Activated CD4-positive, alpha-beta T cell treated with anti-CD3 and anti-CD28 coated beads for 36 hours (primary cell): Measurements from ENCODE around the gene SOX6. TPM values are rescaled to one million over a fixed set of nuclear protein-coding genes. Genes with fewer than 3 reads are reported as not detected.

Experiments used
- ATAC-seq: fragments of 200-7000 bp; cut with Tn5 transposase; one replicate; pipeline ENCODE4 v1.10.0; 2021; ENCODE audit warnings: mild to moderate bottlenecking, moderate library complexity
- CTCF ChIA-PET: fragments of 350-600 bp; sonication (Branson Sonifier 250); formaldehyde crosslinking; loops from one replicate; lab custom pipeline; 2021; ENCODE audit warnings: antibody characterized with exemption; lab: Charles Lee
- POLR2A ChIA-PET: fragments of 350-600 bp; sonication (Branson Sonifier 250); formaldehyde crosslinking; loops from one replicate; lab custom pipeline; 2021; ENCODE audit warnings: antibody characterized with exemption, inconsistent platforms; lab: Charles Lee
- DNase-seq: peaks from one replicate; pipeline ENCODE4 v3.0.0-alpha.2; 2020
- H3K27ac Mint-ChIP-seq: one replicate; pipeline ENCODE4 v1.8.0; 2021; ENCODE audit warnings: mixed read lengths
- H3K27me3 Mint-ChIP-seq: one replicate; pipeline ENCODE4 v1.8.0; 2021; ENCODE audit warnings: mixed read lengths
- H3K36me3 Mint-ChIP-seq: one replicate; pipeline ENCODE4 v1.8.0; 2021; ENCODE audit warnings: low read depth, mixed read lengths
- H3K4me1 Mint-ChIP-seq: one replicate; pipeline ENCODE4 v1.8.0; 2021; ENCODE audit warnings: mixed read lengths
- H3K4me3 Mint-ChIP-seq: one replicate; pipeline ENCODE4 v1.8.0; 2021; ENCODE audit warnings: mild to moderate bottlenecking, moderate library complexity, mixed read lengths
- H3K9me3 Mint-ChIP-seq: one replicate; pipeline ENCODE4 v1.8.0; 2021; ENCODE audit warnings: low read depth, mixed read lengths
- intact Hi-C, 2 experiments: fragments of 100-400 bp; cut with DNase I in 1 of 2; cut with micrococcal nuclease in 1 of 2; formaldehyde crosslinking; loops; one replicate each; pipeline versions ENCODE4 v1.14.2 to v1.15.1; 2022 to 2024; cut with DNase I, micrococcal nuclease
- total RNA-seq, 2 experiments: library from RNA; stranded (reverse); gene quantifications; one replicate each; pipeline ENCODE4 v1.2.3, GENCODE V29; 2021

The SOX6 gene
- total RNA-seq, 2 experiments from 2014 or later, result 0.46 TPM; not detected in 1

DNA sequence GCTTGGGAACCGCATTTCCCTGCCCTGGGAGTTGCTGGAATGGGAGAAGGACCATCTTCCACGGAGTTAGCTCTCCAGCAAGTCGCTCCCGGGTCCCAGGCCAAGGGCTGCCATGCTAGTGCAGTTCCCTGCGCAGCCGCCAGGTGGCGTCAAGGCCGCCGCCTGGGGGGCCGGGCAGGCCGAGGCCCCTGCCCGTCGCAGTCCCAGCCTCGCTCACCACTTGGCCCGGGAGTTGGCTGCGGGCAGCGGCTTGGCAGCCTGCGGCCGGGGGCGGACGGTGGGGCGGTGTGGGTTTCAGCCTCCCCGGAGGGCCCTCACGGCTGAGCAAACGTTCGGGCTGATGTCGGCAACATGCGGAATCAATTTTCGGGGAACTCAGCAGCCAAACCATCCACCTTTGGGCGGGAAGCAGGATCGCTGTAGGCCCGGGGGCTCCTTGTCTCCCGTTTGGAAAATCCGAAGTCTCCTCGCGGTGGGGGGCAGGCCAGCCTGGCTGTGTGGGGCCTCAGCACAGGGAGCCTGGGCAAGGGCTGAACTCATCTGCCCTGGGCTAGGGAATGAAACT is 415.1 kb downstream of the SOX6 start:
- H3K4me1 Mint-ChIP-seq, result no peaks in the 10 kb centered on the region
- H3K27me3 Mint-ChIP-seq, result peaks cover 2% of the 10 kb centered on the region
- DNase-seq, result peak; percentile 55
- ChIA-PET POLR2A (no interaction called here), CTCF (interaction anchor here (0.8 to 1.4 kb wide), 2 partner anchors 133 to 672 kb away, joined by 4 to 11 read pairs; no protein-coding TSS in a partner anchor)
- H3K36me3 Mint-ChIP-seq, result no peaks in the 10 kb centered on the region
- H3K4me3 Mint-ChIP-seq, result no peak overlapping the region
- H3K9me3 Mint-ChIP-seq, result no peaks in the 10 kb centered on the region
- H3K27ac Mint-ChIP-seq, result no peak overlapping the region
- intact Hi-C loops, result loop anchor here (1.0 to 5.0 kb wide), 2 partner anchors 671 to 672 kb away; no protein-coding TSS in a partner anchor
- peak; percentile 30 for ATAC-seq

GRCh38 chr11:15940462-15941205 is 415.7 kb downstream of the SOX6 start:
- Mint-ChIP-seq H3K27ac (no peak overlapping the region), H3K4me3 (no peak overlapping the region), H3K36me3 (no peaks in the 10 kb centered on the region), H3K4me1 (no peaks in the 10 kb centered on the region), H3K9me3 (no peaks in the 10 kb centered on the region), H3K27me3 (peaks cover 2% of the 10 kb centered on the region)
- no peak for ATAC-seq
- intact Hi-C loops, result loop anchor here (1.0 to 5.0 kb wide), 2 partner anchors 672 to 673 kb away; no protein-coding TSS in a partner anchor
- ChIA-PET POLR2A (no interaction called here), CTCF (interaction anchor here (0.7 to 1.4 kb wide), 3 partner anchors 133 to 673 kb away, joined by 3 to 11 read pairs (median 4); no protein-coding TSS in a partner anchor)
- DNase-seq, result no peak

DNA sequence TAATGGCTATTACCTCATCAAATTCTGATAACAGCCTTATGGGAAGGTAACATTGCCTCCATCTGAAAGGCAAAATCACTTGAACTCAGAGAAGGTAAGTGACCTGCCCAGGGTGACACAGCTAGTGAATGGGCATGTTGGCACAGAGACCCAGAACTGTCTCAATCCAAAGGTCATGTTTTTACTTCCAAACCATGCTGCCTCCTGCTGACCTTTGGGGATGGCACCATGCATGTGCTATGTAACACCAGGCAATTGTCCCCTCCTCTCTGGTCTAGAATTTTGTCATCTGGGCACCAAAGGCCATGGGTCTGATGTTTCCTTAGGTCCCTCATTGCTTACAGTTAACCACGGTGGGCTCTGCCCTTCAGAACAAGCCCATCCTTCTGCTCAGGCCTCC is 417.4 kb downstream of the SOX6 start:
- no peaks in the 10 kb centered on the region for H3K4me1 Mint-ChIP-seq
- ChIA-PET POLR2A (no interaction called here), CTCF (interaction anchor here (0.7 to 0.8 kb wide), 2 partner anchors 63 to 675 kb away, joined by 3 to 5 read pairs; no protein-coding TSS in a partner anchor)
- no peak for DNase-seq
- no peak overlapping the region for H3K27ac Mint-ChIP-seq
- intact Hi-C loops, result no loop called here
- H3K27me3 Mint-ChIP-seq, result peaks cover 2% of the 10 kb centered on the region
- H3K4me3 Mint-ChIP-seq, result no peak overlapping the region
- H3K9me3 Mint-ChIP-seq, result no peaks in the 10 kb centered on the region
- no peaks in the 10 kb centered on the region for H3K36me3 Mint-ChIP-seq
- no peak for ATAC-seq

DNA sequence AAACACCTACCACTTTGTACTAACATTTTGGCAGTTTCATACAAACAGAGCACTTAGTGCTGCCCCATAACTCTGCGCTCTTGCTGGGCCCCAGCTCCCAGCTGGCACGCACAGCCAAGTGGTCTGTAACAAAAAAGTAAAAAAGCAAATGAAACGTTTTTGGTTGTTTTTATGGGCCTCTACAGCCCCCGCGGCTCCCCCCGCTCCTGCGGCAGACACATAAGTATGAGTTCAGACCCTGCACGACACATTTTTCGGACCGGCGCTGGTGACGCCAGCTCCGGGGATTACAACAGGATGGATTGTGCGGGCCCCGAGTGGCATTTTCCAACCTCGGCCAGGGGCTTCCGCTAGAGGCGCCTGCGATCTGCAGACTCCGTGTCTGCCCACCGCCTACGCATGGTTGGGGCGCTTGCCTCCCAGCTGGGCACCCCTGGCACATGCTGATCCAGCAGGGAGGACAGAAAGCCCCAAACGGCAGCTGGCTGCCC is 418.2 kb downstream of the SOX6 start:
- H3K27ac Mint-ChIP-seq, result no peak overlapping the region
- intact Hi-C loops, result no loop called here

DNA sequence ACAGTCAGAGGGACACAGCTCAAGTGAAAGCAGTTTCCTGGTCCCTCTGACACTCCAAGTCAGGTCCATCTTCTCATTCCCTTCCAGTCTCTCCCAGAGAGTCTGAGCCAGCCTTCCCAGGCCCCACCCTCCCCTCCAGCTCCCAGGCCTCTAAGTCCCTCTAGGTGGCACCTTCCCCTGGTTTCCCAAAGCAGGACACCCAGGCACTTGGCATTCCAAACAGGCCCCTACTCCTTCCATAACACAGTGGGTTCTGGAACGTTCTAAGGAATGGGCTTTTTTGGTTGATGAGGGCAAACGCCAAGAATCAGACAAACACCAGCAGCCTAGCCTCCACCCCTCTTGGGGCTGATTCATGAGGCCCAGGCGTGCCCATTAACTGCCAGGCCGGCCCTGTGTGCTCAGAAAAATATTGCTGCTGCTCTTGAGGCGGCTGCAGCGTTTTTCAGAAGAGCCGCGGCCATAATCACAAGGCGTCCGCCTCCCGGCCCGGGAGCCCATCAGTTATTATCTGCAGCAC is 418.7 kb downstream of the SOX6 start:
- Mint-ChIP-seq H3K4me1 (no peaks in the 10 kb centered on the region), H3K27ac (no peak overlapping the region), H3K9me3 (no peaks in the 10 kb centered on the region), H3K27me3 (peaks cover 5% of the 10 kb centered on the region), H3K36me3 (no peaks in the 10 kb centered on the region), H3K4me3 (no peak overlapping the region)
- ATAC-seq (no peak), DNase-seq (no peak)
- intact Hi-C loops, result no loop called here
- CTCF ChIA-PET, result interaction anchor here (0.6 kb wide), 1 partner anchor 23 kb away, joined by 3 read pairs; no protein-coding TSS in a partner anchor
- POLR2A ChIA-PET, result no interaction called here

More for the DNA sequence above, 418.2 kb downstream of the SOX6 start:
- DNase-seq, result no peak
- Mint-ChIP-seq H3K27me3 (peaks cover 5% of the 10 kb centered on the region), H3K9me3 (no peaks in the 10 kb centered on the region), H3K4me3 (no peak overlapping the region), H3K4me1 (no peaks in the 10 kb centered on the region), H3K36me3 (no peaks in the 10 kb centered on the region)
- CTCF ChIA-PET, result interaction anchor here (0.6 to 0.8 kb wide), 2 partner anchors 24 to 676 kb away, joined by 3 to 5 read pairs; no protein-coding TSS in a partner anchor
- POLR2A ChIA-PET, result no interaction called here
- no peak for ATAC-seq

DNA sequence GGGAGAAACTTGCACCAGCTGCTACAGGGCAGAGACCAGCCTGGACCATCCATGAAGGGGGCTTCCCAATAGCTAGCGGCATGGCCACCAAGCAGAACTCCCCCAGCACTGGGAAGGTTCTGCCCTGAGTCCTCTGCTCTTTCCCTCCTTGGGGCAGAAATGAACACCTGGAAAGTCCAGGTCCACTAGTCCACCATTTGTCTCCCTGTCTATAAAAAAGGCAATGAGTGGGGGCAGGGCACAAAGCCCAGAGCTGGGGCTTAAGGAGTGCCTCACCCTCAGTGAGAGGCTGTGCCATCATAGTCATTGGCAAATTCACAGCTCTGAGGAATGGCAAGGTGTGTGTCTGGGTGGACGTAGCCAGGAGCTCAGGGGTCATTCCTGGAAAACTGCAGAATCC is 420.3 kb downstream of the SOX6 start:
- Mint-ChIP-seq H3K4me3 (no peak overlapping the region), H3K27ac (no peak overlapping the region), H3K9me3 (peaks cover 4% of the 10 kb centered on the region), H3K4me1 (no peaks in the 10 kb centered on the region), H3K36me3 (no peaks in the 10 kb centered on the region), H3K27me3 (peaks cover 4% of the 10 kb centered on the region)
- POLR2A ChIA-PET, result no interaction called here
- ATAC-seq (no peak), DNase-seq (no peak)
- intact Hi-C loops, result no loop called here
- CTCF ChIA-PET, result interaction anchor here (0.8 to 1.9 kb wide), 2 partner anchors 10 to 678 kb away, joined by 4 to 6 read pairs; no protein-coding TSS in a partner anchor

- Mint-ChIP-seq H3K36me3 (no peaks in the 10 kb centered on the region), H3K27ac (no peak overlapping the region), H3K27me3 (peaks cover 4% of the 10 kb centered on the region), H3K4me1 (no peaks in the 10 kb centered on the region), H3K9me3 (peaks cover 4% of the 10 kb centered on the region), H3K4me3 (no peak overlapping the region)
- intact Hi-C loops, result no loop called here
- POLR2A ChIA-PET, result no interaction called here
- CTCF ChIA-PET, result interaction anchor here (1.9 kb wide), 1 partner anchor 679 kb away, joined by 6 read pairs; no protein-coding TSS in a partner anchor
- DNase-seq (no peak), ATAC-seq (no peak)
Measured at GRCh38 chr11:15935373-15935772, 421.0 kb downstream of the SOX6 start.

- CTCF ChIA-PET, result interaction anchor here (0.7 kb wide), 1 partner anchor 8 kb away, joined by 3 read pairs; no protein-coding TSS in a partner anchor
- Mint-ChIP-seq H3K4me1 (no peaks in the 10 kb centered on the region), H3K27ac (no peak overlapping the region), H3K4me3 (no peak overlapping the region), H3K27me3 (peaks cover 4% of the 10 kb centered on the region), H3K9me3 (peaks cover 4% of the 10 kb centered on the region), H3K36me3 (no peaks in the 10 kb centered on the region)
- POLR2A ChIA-PET, result interaction anchor here (0.6 kb wide), 1 partner anchor 9 kb away, joined by 3 read pairs; no protein-coding TSS in a partner anchor
- intact Hi-C loops, result no loop called here
- DNase-seq (no peak), ATAC-seq (no peak)
Measured at GRCh38 chr11:15933886-15934625, 422.3 kb downstream of the SOX6 start.

- ChIA-PET POLR2A (no interaction called here), CTCF (interaction anchor here (0.6 to 0.9 kb wide), 3 partner anchors 13 to 681 kb away, joined by 3 to 4 read pairs (median 4); no protein-coding TSS in a partner anchor)
- intact Hi-C loops, result no loop called here
- Mint-ChIP-seq H3K4me1 (no peaks in the 10 kb centered on the region), H3K4me3 (no peak overlapping the region), H3K9me3 (peaks cover 4% of the 10 kb centered on the region), H3K27ac (no peak overlapping the region), H3K36me3 (no peaks in the 10 kb centered on the region), H3K27me3 (peaks cover 4% of the 10 kb centered on the region)
- DNase-seq, result no peak
- ATAC-seq, result no peak
Measured at GRCh38 chr11:15932417-15932816, 423.9 kb downstream of the SOX6 start.

GRCh38 chr11:15931497-15931896 is 424.8 kb downstream of the SOX6 start:
- CTCF ChIA-PET, result interaction anchor here (0.6 to 0.7 kb wide), 2 partner anchors 19 to 266 kb away, joined by 3 to 4 read pairs; no protein-coding TSS in a partner anchor
- POLR2A ChIA-PET, result no interaction called here

More at GRCh38 chr11:15931497-15931896, 424.8 kb downstream of the SOX6 start:
- H3K27me3 Mint-ChIP-seq, result peaks cover 4% of the 10 kb centered on the region
- ATAC-seq (no peak), DNase-seq (no peak)
- H3K36me3 Mint-ChIP-seq, result no peaks in the 10 kb centered on the region
- H3K9me3 Mint-ChIP-seq, result peaks cover 4% of the 10 kb centered on the region
- no peak overlapping the region for H3K4me3 Mint-ChIP-seq
- no peaks in the 10 kb centered on the region for H3K4me1 Mint-ChIP-seq
- intact Hi-C loops, result no loop called here
- no peak overlapping the region for H3K27ac Mint-ChIP-seq
